DOHH2 (cell line): ENCODE results near the gene MAML2.

Experiments used
- H3F3A ChIP-seq: fragments of 200-600 bp; sonication (generic), shearing (Covaris generic); 2 replicates; pipeline ENCODE4 v1.6.0; 2016; ENCODE audit warnings: antibody characterized with exemption, mild to moderate bottlenecking; ENCODE audit not compliant: control insufficient read depth, insufficient read depth
- H3K27ac ChIP-seq: fragments of 200-600 bp; sonication (generic); 2 replicates; pipeline ENCODE4 v1.5.1; 2014; ENCODE audit warnings: low read depth, mild to moderate bottlenecking, low read length, moderate library complexity
- H3K27me3 ChIP-seq: fragments of 200-600 bp; sonication (generic); 2 replicates; pipeline ENCODE4 v1.6.1; 2014; ENCODE audit warnings: mild to moderate bottlenecking, low read length, mixed read lengths; ENCODE audit not compliant: control insufficient read depth
- H3K36me3 ChIP-seq: fragments of 200-600 bp; sonication (generic); 2 replicates; pipeline ENCODE4 v1.6.1; 2014; ENCODE audit warnings: mild to moderate bottlenecking, low read length, moderate library complexity, mixed read lengths; ENCODE audit not compliant: control insufficient read depth
- H3K4me1 ChIP-seq: fragments of 200-600 bp; sonication (generic); 2 replicates; pipeline ENCODE4 v1.6.1; 2014; ENCODE audit warnings: mild to moderate bottlenecking, low read length, mixed read lengths; ENCODE audit not compliant: control insufficient read depth
- H3K4me2 ChIP-seq: fragments of 200-600 bp; sonication (generic); 2 replicates; pipeline ENCODE4 v1.6.0; 2014; ENCODE audit warnings: mild to moderate bottlenecking, low read length, moderate library complexity
- H3K4me3 ChIP-seq: fragments of 200-600 bp; sonication (generic); 2 replicates; pipeline ENCODE4 v1.5.1; 2014; ENCODE audit warnings: mild to moderate bottlenecking, low read length, mixed read lengths
- H3K79me2 ChIP-seq: fragments of 200-600 bp; sonication (generic); 2 replicates; pipeline ENCODE4 v1.6.1; 2014; ENCODE audit warnings: mild to moderate bottlenecking, low read length, mixed read lengths; ENCODE audit not compliant: control insufficient read depth
- H3K9me2 ChIP-seq: fragments of 200-600 bp; sonication (generic); replicated peaks from 2 replicates; pipeline ENCODE4 v1.6.1; 2014; ENCODE audit warnings: mild to moderate bottlenecking, low read length, mixed read lengths; ENCODE audit not compliant: control insufficient read depth
- H3K9me3 ChIP-seq: fragments of 200-600 bp; sonication (generic); 2 replicates; pipeline ENCODE4 v1.6.1; 2014; ENCODE audit warnings: antibody characterized with exemption, low read length, mixed read lengths; ENCODE audit not compliant: control insufficient read depth, insufficient read depth
- H4K20me1 ChIP-seq: fragments of 200-600 bp; sonication (generic); 2 replicates; pipeline ENCODE4 v1.6.0; 2014; ENCODE audit warnings: low read depth, mild to moderate bottlenecking, antibody characterized with exemption, low read length, moderate library complexity; ENCODE audit not compliant: control insufficient read depth, insufficient read depth
- CTCF ChIP-seq: fragments of 200-600 bp; sonication (generic); IDR thresholded peaks from one replicate; pipeline ENCODE4 v1.5.1; 2014; ENCODE audit warnings: antibody characterized with exemption, mild to moderate bottlenecking, low read depth, low read length; ENCODE audit not compliant: poor library complexity, severe bottlenecking
- EZH2phosphoT487 ChIP-seq: fragments of 200-600 bp; sonication (generic); IDR thresholded peaks from 2 replicates; pipeline ENCODE4 v1.6.1; 2017; ENCODE audit warnings: borderline replicate concordance, mild to moderate bottlenecking, antibody characterized with exemption, low read length, moderate library complexity, mixed read lengths

MAML2 gene

DNA sequence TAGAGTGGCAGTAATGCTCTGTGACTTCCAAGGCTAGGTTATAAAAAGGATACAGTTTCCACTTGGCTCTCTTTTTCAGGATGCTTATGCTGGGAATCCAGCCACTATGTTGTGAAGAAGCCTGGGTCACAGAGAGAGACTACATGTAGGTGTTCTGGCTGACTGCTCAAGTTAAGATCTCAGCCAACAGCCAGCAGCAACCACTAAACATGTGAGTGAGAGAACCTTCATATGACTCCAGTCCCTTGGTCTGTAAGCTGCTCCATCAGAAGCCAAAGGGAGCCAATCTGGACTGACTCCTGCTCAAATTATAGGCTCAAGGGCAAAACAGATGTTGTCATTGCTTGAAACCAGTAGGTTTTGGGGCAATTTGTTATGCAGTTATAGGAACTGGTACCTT is 162.7 kb downstream of the MAML2 start:
- Histone ChIP-seq H4K20me1 (no peaks in the 10 kb centered on the region), H3K9me3 (no peaks in the 10 kb centered on the region), H3K79me2 (no peaks in the 10 kb centered on the region), H3K27me3 (peaks cover 12% of the 10 kb centered on the region), H3K4me1 (peaks cover 7% of the 10 kb centered on the region), H3K27ac (no peak overlapping the region), H3K4me2 (no peak overlapping the region), H3K36me3 (no peaks in the 10 kb centered on the region), H3K9me2 (no peaks in the 10 kb centered on the region), H3F3A (no peaks in the 10 kb centered on the region), H3K4me3 (no peak overlapping the region)
- TF ChIP-seq CTCF (no peak), EZH2phosphoT487 (no peak)

DNA sequence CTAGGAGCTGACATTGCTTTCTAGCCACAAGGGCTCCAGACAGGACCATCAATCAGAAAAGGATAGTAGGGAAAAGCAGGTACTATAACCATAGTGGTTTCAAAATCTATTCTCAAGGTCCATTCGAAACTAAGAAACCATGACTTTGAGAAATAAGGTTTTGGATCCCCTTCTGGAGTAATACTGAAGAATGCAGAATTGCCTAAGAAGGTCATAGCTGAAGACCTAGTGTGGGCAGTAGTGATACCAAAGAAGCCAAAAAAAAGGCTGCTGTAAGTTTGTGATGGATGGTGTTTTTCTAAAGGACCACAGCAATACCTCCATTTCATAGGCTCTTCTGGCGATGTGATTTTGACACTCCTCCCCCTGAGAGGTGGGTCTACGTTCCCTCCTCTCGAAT is 163.1 kb downstream of the MAML2 start:
- Histone ChIP-seq H3K36me3 (no peaks in the 10 kb centered on the region), H3K27ac (no peak overlapping the region), H3F3A (no peaks in the 10 kb centered on the region), H3K79me2 (no peaks in the 10 kb centered on the region), H3K27me3 (peaks cover 12% of the 10 kb centered on the region), H3K4me1 (peaks cover 2% of the 10 kb centered on the region), H4K20me1 (no peaks in the 10 kb centered on the region), H3K9me3 (no peaks in the 10 kb centered on the region), H3K4me3 (no peak overlapping the region), H3K9me2 (no peaks in the 10 kb centered on the region), H3K4me2 (no peak overlapping the region)
- TF ChIP-seq EZH2phosphoT487, result no peak
- TF ChIP-seq CTCF, result no peak

DNA sequence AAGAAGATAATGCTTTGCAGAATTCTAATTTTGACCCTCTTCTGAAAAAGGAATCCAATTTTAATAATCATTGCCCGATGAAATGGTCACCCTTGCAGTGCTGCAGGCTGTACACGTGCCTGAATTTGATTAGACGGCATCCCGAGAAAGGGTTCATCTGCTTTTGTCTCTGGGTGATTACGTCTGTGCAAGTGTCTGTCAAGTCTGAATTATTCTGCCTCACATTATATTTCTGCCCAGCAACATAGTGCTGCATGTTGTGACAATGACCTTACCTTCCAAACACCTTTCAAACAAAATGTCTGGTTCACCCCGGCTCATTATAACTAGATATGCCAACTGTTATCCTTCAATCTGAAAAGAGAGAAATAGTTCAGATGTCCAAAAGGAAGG is 164.1 kb downstream of the MAML2 start:
- H3K79me2 ChIP-seq, result no peaks in the 10 kb centered on the region
- peaks cover 12% of the 10 kb centered on the region for H3K27me3 ChIP-seq
- H3K4me2 ChIP-seq, result no peak overlapping the region
- no peak overlapping the region for H3K27ac ChIP-seq
- H3K9me3 ChIP-seq, result no peaks in the 10 kb centered on the region
- H3K4me1 ChIP-seq, result no peaks in the 10 kb centered on the region
- no peak for TF ChIP-seq EZH2phosphoT487
- no peak overlapping the region for H3K4me3 ChIP-seq
- no peaks in the 10 kb centered on the region for H3K9me2 ChIP-seq
- H4K20me1 ChIP-seq, result no peaks in the 10 kb centered on the region
- H3K36me3 ChIP-seq, result no peaks in the 10 kb centered on the region
- no peaks in the 10 kb centered on the region for H3F3A ChIP-seq

- no peak overlapping the region for H3K27ac ChIP-seq
- H3K4me2 ChIP-seq, result no peak overlapping the region
- TF ChIP-seq EZH2phosphoT487, result no peak
- no peak for TF ChIP-seq CTCF
- H3K9me2 ChIP-seq, result no peaks in the 10 kb centered on the region
- H3K4me3 ChIP-seq, result no peak overlapping the region
- no peaks in the 10 kb centered on the region for H3K4me1 ChIP-seq
- no peaks in the 10 kb centered on the region for H3K79me2 ChIP-seq
- H3K9me3 ChIP-seq, result no peaks in the 10 kb centered on the region
- no peaks in the 10 kb centered on the region for H4K20me1 ChIP-seq
- H3F3A ChIP-seq, result no peaks in the 10 kb centered on the region
- H3K27me3 ChIP-seq, result peaks cover 12% of the 10 kb centered on the region
- H3K36me3 ChIP-seq, result no peaks in the 10 kb centered on the region
Observed at GRCh38 chr11:96178049-96178886, 164.7 kb downstream of the MAML2 start.
